HepG2 (cell line): ENCODE data around the gene HES2. TPM values are rescaled to one million over a fixed set of nuclear protein-coding genes. Genes with fewer than 3 reads are reported as not detected.

Source experiments
- CBX2 ChIP-seq, 2 experiments: fragments of 200-600 bp in 1 of 2; sonication (generic); formaldehyde crosslinking in 1 of 2; IDR thresholded peaks; 2 replicates each; pipeline versions ENCODE4 v1.7.0 to v1.8.1; 2018 to 2022; ENCODE audit warnings: low read depth in 2 of 2, low read length in 1 of 2, mild to moderate bottlenecking in 1 of 2, missing genetic modification reagents in 1 of 2
- CENPT ChIP-seq: sonication (generic); formaldehyde crosslinking; IDR thresholded peaks from 2 replicates; pipeline ENCODE4 v1.8.0; 2022; ENCODE audit warnings: low read depth, mild to moderate bottlenecking, moderate library complexity, missing genetic modification reagents
- ETV6 ChIP-seq: sonication (generic); formaldehyde crosslinking; conservative IDR thresholded peaks from 2 replicates; pipeline ENCODE4 v1.4.0; 2020; ENCODE audit warnings: missing genetic modification reagents
- FIP1L1 ChIP-seq: fragments of 200-400 bp; formaldehyde crosslinking; IDR thresholded peaks from 2 replicates; pipeline ENCODE4 v1.6.1; 2018; ENCODE audit warnings: low read depth, mild to moderate bottlenecking, low read length, moderate library complexity, borderline replicate concordance; ENCODE audit not compliant: insufficient read depth
- MAZ ChIP-seq, 2 experiments: sonication (generic) in 1 of 2; formaldehyde crosslinking in 1 of 2; IDR thresholded peaks; 2 replicates each; pipeline versions ENCODE4 v1.5.0 to v1.6.1; 2012 to 2020; ENCODE audit warnings: low read depth in 2 of 2, mild to moderate bottlenecking in 2 of 2, borderline replicate concordance in 1 of 2, improper control_type of control experiment in 1 of 2, low read length in 1 of 2, missing genetic modification reagents in 1 of 2, moderate library complexity in 1 of 2
- NR2F6 ChIP-seq, 2 experiments: IDR thresholded peaks; 2 replicates each; pipeline ENCODE4 v1.6.1; 2016; ENCODE audit warnings: antibody characterized with exemption in 1 of 2, mild to moderate bottlenecking in 1 of 2
- SIX1 ChIP-seq: sonication (generic); formaldehyde crosslinking; IDR thresholded peaks from 2 replicates; pipeline ENCODE4 v1.4.0; 2020; ENCODE audit warnings: missing genetic modification reagents, borderline replicate concordance
- SKIL ChIP-seq: sonication (generic); formaldehyde crosslinking; IDR thresholded peaks from 2 replicates; pipeline ENCODE4 v1.8.0; 2022; ENCODE audit warnings: missing genetic modification reagents, mild to moderate bottlenecking, moderate library complexity, borderline replicate concordance
- SP2 ChIP-seq: sonication (generic); formaldehyde crosslinking; IDR thresholded peaks from 2 replicates; pipeline ENCODE4 v1.5.1; 2020; ENCODE audit warnings: mild to moderate bottlenecking, missing genetic modification reagents
- TARDBP ChIP-seq: sonication (generic); formaldehyde crosslinking; IDR thresholded peaks from 2 replicates; pipeline ENCODE4 v1.8.0; 2022; ENCODE audit warnings: mild to moderate bottlenecking, missing genetic modification reagents
- ZBTB7A ChIP-seq: sonication (generic); formaldehyde crosslinking; IDR thresholded peaks from 2 replicates; pipeline ENCODE4 v1.8.0; 2022; ENCODE audit warnings: mild to moderate bottlenecking, missing genetic modification reagents
- ZFP90 ChIP-seq: sonication (generic); formaldehyde crosslinking; IDR thresholded peaks from 2 replicates; pipeline ENCODE4 v1.8.0; 2022; ENCODE audit warnings: missing genetic modification reagents, mild to moderate bottlenecking, inconsistent platforms, borderline replicate concordance
- ZNF414 ChIP-seq: sonication (generic); formaldehyde crosslinking; IDR thresholded peaks from 2 replicates; pipeline ENCODE4 v1.5.0; 2020; ENCODE audit warnings: missing genetic modification reagents
- ZNF660 ChIP-seq: sonication (generic); formaldehyde crosslinking; IDR thresholded peaks from 2 replicates; pipeline ENCODE4 v1.5.1; 2020; ENCODE audit warnings: mild to moderate bottlenecking, low read depth, missing genetic modification reagents, borderline replicate concordance
- ZNF687 ChIP-seq: sonication (generic); formaldehyde crosslinking; IDR thresholded peaks from 2 replicates; pipeline ENCODE4 v1.5.1; 2020; ENCODE audit warnings: mild to moderate bottlenecking, missing genetic modification reagents, moderate library complexity
- ZNF761 ChIP-seq: sonication (generic); formaldehyde crosslinking; conservative IDR thresholded peaks from 2 replicates; pipeline ENCODE4 v1.4.0; 2020; ENCODE audit warnings: mild to moderate bottlenecking, missing genetic modification reagents
- polyA plus RNA-seq, 8 experiments: library from polyadenylated mRNA; depleted of rRNA in 3 of 8; stranded (reverse) in 7 of 8; unstranded in 1 of 8; fragments of >200 nt; fragmentation: Illumina TruSeq in 4 of 8; extraction: Trizol in 4 of 8; gene quantifications; 2 replicates each; pipeline versions ENCODE4 v1.2.1 to v1.2.3, GENCODE V29; 2011 to 2016; ENCODE audit warnings: low read depth in 4 of 8, missing spikeins in 1 of 8, mixed read lengths in 1 of 8; ENCODE audit not compliant: insufficient read depth in 1 of 8
- total RNA-seq, 5 experiments: library from RNA; depleted of rRNA; stranded (reverse); fragments of >200 nt; fragmentation: Illumina TruSeq; extraction: Trizol; gene quantifications; 2 replicates each; pipeline ENCODE4 v1.2.3, GENCODE V29; 2016; ENCODE audit warnings: low read depth in 1 of 5
- TF ChIP-seq, protein P1 (sequence below): sonication (generic); formaldehyde crosslinking; IDR thresholded peaks from 2 replicates; pipeline ENCODE4 v1.8.1; 2023; ENCODE audit warnings: mild to moderate bottlenecking, moderate library complexity, missing genetic modification reagents

HES2 gene
- total and polyA plus RNA-seq, 2 of the 13 experiments (the other 11 are each of a cell fraction or from before 2014, with no cell fraction given) = 0.11 to 0.17 TPM

DNA sequence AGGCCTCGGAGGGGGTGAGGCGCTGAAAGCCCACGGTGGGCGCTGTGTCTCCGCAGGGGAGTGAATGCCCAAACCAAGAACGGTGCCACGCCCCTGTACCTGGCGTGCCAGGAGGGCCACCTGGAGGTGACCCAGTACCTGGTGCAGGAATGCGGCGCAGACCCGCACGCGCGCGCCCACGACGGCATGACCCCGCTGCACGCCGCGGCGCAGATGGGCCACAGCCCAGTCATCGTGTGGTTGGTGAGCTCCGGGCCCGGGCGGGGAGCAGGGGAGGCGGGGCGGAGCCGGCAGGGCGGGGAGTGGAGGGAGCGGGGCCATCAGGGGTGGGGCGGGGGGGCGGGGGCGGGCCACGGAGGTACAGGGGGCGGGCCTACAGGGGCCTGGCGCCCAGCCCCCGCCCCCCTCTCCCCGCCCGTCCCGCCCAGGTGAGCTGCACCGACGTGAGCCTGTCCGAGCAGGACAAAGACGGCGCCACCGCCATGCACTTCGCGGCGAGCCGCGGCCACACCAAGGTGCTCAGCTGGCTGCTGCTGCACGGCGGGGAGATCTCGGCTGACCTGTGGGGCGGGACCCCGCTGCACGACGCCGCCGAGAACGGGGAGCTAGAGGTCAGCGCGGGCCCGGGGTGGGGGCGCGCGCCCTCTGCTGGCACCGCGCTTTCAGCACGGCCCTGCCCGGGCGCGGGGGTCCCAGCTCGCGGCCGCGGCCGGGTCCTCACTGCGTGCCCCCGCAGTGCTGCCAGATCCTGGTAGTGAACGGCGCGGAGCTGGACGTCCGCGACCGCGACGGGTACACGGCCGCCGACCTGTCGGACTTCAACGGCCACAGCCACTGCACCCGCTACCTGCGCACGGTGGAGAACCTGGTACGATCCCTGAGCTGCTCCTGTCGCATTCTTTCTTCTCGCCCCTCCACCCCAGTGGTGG lies 20.7 kb upstream of the HES2 start (continued):
- TF ChIP-seq, protein P1, sequence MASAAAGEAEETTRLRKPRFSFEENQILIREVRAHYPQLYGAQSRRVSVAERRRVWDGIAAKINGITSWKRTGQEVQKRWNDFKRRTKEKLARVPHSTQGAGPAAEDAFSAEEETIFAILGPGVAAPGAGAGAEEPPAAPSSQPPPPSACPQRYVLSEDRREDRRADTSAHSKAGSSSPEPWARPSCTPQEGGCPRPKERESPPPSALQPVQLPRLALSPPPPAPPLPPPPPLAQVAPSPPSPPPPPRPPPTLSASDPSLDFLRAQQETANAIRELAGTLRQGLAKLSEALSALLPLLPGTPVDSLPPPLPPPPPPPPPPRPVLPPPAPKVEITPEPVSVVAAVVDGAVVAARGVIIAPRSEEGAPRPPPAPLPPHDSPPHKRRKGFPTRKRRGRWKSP (CRISPR knock-in tag) = 0 out of 2 replicates have a peak, but pooled peaks have one; percentile 12
- TF ChIP-seq ZNF761 (CRISPR knock-in tag) = no peak
- 0 out of 2 replicates have a peak, but pooled peaks have one; percentile 40 for TF ChIP-seq ZBTB7A
- TF ChIP-seq SKIL = 0 out of 2 replicates have a peak, but pooled peaks have one; percentile 26
- no peak for TF ChIP-seq CENPT (CRISPR knock-in tag)
- peak; percentile 63 for TF ChIP-seq ZNF414 (CRISPR knock-in tag)
- no peak for TF ChIP-seq ZNF660 (CRISPR knock-in tag)
- no peak for TF ChIP-seq ETV6
- no peak for TF ChIP-seq SP2 (CRISPR knock-in tag)
- TF ChIP-seq ZNF687 (CRISPR knock-in tag) = peak; percentile 70
- no peak for TF ChIP-seq ZFP90 (CRISPR knock-in tag)
- TF ChIP-seq CBX2 (IDR thresholded peaks at IDR 0.05; ENCODE audit: low read depth, low read length) = no peak
- no peak for TF ChIP-seq CBX2 (CRISPR knock-in tag; IDR thresholded peaks at IDR 0.05; ENCODE audit: low read depth)
- TF ChIP-seq TARDBP = no peak
- no peak for TF ChIP-seq NR2F6 (IDR thresholded peaks at IDR 0.05)
- TF ChIP-seq NR2F6 (CRISPR knock-in tag; IDR thresholded peaks at IDR 0.05) = no peak; the same call in 1 of the 2 replicates
- TF ChIP-seq MAZ (IDR thresholded peaks at IDR 0.05; ENCODE audit: borderline replicate concordance, low read depth, low read length) = no peak
- TF ChIP-seq MAZ (CRISPR knock-in tag; IDR thresholded peaks at IDR 0.05; ENCODE audit: low read depth) = peak; percentile 53; the same call in 1 of the 2 replicates
- no peak for TF ChIP-seq SIX1 (CRISPR knock-in tag)
- no peak for TF ChIP-seq FIP1L1
